Activated CD8-positive, alpha-beta memory T cell treated with anti-CD3 and anti-CD28 coated beads, Interleukin-2, amount 50 U/mL, for 1 hour (primary cell): Measurements from ENCODE around the gene COL25A1.
"Not testable (repeated sequence)": the region's sequence is repeated elsewhere in the genome, so short reads cannot be mapped to it uniquely, and the experiment has no call there.

Experiments used
- DNase-seq: peaks from one replicate; pipeline ENCODE4 v3.0.0-alpha.2; 2020; ENCODE audit errors: extremely low read depth

The COL25A1 gene

DNA sequence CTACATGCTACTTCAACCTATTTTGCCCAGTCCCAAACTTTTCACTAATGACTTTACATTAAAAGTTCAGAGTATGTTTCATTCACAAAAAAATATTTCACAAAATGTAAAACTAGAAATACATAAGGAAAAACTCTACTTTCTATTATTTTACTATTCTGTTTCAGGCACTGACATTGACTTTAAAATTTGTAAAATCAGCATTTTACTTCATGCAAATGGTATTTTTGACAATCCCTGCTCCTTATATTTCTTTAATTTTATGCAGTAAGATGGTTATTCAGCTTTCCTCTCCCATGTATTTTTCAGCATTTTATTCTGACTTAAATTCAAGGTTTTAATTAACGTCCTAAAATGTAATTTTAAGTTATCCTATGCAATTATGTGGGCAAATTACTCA is 178.5 kb downstream of the COL25A1 start:
- no peak for DNase-seq

DNA sequence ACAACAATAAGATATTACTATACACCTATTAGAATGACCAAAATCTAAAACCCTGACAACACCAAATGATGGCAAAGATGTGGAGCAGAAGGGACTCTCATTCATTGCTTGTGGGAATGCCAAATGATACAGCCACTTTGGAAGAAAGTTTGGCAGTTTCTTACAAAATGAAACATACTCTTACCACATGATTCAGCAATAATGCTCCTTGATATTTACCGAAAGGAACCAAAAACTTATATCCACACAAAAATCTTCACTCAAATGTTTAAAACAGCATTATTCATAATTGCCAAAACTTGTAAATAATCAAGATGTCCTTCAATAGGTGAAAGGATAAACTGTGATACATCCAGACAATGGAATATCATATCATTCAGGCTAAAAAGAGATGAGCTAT is 180.9 kb downstream of the COL25A1 start:
- DNase-seq: no peak

DNA sequence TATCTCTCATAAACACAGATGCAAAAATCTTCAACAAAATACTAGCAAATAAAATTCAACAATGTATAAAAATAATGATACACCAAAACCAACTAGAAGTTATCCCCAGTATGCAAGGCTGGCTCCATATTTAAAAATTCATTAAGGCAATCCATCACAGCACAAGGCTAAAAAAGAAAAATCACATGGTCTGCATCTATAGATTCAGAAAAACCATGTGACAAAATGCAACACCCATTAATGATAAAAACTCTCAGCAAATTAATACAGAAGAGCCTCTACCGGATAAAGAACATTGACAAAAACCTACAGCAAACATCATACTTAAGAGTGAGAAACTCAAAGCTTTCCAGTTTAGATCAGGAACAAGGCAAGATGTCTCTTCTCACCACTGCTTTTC is 182.6 kb downstream of the COL25A1 start:
- DNase-seq: no peak

DNA sequence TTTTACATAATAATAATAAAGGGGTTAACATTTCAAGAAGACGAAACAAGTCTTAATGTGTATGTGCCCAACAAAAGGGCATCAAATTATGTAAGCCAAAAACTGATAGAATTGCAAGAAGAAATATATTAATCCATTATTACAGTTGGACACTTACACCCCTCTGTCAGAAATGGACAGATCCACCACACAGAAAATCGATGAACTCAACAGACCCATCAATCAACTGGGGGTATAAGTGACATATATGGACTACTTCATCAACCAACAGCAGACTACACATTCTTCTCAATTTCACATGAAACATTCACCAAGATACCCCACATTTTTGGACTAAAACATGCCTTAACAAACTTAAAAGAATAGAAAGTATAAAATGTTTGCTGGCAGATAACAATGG is 183.8 kb downstream of the COL25A1 start:
- no peak for DNase-seq

DNA sequence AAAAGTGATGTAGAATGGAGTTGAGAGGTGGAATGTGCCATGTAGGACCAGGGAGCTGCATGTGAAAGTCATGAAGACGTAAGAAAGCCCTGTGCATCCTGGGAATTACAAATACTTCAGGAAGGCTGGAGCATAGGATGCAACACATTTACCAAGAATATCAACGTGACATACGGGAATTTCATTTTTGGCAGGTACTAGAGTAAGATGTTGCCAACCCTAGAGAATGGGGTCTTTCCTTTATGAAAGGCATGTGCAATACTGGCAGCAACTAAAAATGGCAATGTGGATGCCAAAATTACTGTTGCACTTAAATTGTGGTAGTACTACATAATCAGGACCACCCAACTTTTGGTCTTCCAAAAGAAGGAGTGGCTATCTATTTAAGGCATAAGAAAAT is 188.0 kb downstream of the COL25A1 start:
- no peak for DNase-seq

DNA sequence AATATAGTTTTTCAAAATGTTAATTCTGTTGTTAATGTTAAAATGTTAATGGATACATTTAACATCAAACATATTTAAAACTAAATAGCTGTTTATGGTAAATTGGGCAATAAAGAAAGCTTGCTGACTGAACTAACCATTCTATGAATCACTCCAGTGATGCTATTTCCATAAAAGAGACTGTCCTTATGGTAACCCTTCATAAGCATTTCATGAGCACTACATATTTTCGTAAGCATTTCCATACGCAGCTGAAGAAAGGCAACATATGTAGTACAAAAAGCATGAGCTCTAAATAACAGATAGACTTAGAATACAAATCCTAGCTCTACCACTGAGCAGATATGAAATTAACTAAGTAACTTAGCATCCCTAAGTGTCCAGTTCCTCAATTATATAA is 188.9 kb downstream of the COL25A1 start:
- no peak for DNase-seq

DNA sequence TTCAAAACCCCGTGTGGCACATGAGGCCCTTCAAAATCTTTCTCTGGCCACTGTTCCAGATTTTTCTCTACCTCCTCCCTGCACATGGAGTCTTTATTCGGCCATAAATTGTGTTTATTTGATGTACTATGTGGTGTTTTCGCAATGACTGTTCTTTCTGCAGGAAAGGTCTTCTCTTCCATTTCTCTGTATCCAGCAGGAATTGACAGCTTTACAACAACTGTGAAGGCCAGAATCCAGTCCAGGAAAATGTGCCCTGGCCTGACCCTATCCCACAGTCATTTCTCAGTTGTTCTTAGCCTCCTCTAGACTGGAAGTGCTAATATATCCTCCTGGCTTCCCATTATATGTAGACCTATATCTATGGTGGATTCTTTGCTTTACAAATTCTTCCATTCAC is 191.4 kb downstream of the COL25A1 start:
- DNase-seq: no peak

DNA sequence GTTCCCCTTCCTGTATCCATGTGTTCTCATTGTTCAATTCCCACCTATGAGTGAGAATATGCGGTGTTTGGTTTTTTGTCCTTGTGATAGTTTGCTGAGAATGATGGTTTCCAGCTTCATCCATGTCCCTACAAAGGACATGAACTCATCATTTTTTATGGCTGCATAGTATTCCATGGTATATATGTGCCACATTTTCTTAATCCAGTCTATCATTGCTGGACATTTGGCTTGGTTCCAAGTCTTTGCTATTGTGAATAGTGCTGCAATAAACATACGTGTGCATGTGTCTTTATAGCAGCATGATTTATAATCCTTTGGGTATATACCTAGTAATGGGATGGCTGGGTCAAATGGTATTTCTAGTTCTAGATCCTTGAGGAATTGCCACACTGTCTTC is 194.2 kb downstream of the COL25A1 start:
- DNase-seq: not testable (repeated sequence)

DNA sequence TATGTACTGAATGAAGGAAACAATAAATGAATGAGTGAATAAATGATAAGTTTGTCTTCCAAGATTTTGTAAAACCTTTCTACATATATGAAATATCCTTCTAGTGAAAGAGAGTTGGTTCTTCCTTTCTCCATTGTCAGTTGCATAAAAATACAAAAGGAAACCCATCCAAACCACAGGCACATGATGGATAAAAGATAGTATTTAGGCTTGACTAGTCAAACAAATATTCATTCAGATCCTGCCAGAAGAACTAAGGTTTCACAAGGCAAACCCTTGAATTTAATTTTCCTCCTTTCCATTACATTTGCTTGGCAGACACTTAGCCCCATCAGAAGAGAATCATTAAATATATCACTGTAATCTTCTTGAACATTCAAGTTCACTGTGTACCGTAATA is 208.4 kb downstream of the COL25A1 start:
- DNase-seq: no peak

DNA sequence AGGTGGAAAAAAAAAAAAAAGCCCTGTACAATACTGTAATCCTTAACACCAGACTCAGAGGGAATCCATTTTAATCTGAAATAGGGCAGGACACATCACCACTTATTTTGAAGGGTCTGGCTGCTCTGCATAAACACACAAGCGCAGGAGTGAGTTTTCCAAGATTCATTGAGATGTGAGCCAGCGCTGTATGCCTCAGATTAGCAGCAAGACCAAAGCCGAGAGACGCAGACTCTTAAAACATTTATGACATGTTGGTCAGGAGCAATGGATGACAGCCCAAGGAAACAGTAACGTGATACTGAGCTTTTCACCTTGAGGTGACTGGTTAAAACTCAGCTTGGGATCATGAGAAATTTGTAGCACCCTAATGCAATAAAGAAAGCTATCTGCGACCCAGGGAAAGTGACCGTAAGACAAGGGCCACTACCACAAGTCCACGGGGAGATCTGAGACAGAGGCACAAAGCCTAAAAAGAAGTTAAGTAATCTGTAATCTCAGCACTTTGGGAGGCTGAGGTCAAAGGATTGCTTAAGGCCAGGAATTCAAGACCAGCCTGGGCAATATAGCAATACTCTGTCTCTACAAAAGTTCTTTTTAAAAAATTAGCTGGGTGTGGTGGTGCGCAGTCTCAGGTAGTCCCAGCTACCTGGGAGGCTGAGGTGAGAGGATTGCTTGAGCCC is 210.6 kb downstream of the COL25A1 start:
- DNase-seq: no peak

DNA sequence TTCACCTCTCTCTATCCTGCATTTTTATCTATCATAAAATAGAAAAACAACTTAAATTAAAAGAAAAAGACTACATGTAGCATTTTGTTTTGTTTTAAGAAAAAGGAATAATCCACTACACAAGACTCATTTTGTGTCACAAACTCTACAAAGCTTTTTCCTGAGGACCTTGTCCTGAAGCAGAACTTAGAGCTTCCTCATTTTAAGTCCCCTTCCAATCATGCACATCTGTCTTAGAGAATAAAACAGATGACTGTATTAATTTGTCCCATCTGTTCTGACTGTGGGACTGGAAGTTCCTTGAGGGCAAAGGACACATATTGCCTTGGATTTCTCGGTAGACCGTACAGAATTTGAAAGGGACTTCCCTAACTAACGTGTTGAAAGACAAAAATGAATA is 218.5 kb downstream of the COL25A1 start:
- DNase-seq: no peak

DNA sequence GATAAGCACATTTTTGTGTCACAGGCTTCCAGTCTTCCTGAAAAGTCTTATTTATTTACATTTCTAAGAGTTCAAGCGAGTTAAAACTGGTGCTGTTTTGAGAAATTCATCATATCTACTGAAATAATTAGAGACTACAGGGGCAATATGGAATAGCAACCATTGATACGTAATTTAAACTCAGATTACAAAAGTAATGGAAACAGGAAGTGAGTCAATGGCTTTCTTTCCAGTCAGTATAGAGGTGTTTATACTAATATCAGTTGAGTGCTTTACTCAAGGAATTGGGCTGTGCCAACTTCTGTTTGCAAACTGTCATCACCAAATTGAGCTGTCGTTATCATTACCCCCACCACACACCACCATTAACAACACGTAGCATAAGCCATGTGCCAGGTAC is 222.7 kb downstream of the COL25A1 start:
- DNase-seq: no peak

DNA sequence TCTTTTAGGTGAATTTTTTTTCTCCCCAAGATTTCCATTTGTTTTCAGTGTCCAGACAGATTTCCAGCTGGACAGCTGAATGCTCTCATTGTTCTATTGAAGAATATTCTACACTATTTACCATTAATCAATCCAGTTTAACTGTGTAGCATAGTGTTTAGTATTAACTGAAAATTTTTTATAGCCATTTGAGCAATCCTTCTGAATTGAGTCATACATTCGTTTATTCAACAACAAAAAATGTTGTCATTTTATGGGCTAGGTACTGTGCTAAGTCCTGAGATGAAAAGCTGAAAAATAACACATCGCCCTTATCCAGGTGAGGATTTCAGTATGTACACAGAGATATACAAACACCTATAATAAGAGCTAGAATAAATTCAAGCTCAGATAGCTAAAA is 223.3 kb downstream of the COL25A1 start:
- no peak for DNase-seq

DNA sequence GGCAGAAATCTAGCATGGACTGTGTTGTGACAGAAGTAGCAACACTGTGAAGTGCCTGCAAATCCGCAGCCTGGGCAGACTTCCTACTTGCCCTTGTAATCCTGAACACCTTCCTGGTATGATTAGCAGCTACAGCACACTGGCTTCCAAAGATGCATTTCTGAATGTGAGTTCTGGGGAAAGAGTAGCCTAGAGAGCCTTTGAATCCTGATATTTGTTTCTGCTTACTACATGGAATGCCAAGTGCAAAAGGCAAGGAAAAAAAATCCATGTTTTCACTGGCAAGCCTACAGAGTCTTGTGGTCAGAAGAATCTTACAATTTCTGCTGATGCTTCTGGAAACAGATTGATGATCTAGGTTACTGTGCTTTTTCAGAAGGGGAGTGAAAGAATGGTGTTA is 223.7 kb downstream of the COL25A1 start:
- no peak for DNase-seq

DNA sequence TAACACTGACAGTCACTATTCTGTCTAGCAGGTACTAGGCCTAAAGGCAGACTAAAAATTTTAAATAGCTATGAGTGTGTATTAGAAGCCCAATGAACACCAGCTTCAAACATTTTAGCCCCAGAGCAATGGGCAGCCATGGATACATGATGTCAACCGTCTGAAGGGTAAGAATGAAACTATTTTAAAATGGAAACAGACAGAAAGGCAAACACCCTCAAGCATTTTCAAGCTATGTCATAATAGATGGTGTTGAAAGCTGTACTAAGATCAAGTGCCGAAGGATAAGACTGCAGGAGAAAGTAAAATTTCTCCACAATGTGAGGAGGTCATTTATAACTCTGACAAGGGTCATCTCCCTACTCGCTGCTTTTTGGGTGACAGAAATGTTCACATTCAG is 225.0 kb downstream of the COL25A1 start:
- no peak for DNase-seq

DNA sequence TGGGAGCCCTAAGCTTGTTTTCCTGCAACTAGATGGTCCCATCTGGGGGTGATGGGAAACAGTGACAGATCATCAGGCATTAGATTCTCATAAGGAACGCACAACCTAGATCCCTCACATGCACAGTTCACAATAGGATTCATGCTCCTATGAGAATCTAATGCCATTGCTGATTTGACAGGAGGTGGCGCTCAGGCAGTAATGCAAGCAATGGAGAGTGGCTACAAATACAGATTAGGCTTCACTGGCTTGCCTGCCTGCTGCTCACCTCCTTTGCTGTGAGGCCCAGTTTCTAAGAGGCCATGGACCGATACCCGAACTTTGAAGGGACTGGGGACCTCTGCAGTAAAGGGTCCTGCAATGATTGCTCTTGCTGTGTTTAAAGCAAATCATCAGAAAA is 225.7 kb downstream of the COL25A1 start:
- not testable (repeated sequence) for DNase-seq

DNA sequence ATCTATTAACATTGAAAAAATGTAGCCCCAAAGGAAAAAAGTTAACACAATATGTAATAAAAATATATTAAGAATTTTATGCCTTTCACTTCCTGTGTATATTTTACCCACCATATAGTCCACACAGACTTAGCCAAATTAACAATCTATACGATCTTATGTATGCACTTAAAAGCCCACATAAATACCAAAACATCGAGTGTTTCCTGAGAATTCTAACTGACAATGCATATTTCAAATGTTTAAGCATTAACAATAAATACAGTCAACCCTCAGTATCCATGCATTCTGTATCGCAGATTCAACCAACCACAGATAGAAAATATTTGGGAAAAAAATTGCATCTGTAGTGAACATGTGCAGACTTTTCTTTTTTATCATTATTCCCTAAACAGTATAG is 226.8 kb downstream of the COL25A1 start:
- no peak for DNase-seq

DNA sequence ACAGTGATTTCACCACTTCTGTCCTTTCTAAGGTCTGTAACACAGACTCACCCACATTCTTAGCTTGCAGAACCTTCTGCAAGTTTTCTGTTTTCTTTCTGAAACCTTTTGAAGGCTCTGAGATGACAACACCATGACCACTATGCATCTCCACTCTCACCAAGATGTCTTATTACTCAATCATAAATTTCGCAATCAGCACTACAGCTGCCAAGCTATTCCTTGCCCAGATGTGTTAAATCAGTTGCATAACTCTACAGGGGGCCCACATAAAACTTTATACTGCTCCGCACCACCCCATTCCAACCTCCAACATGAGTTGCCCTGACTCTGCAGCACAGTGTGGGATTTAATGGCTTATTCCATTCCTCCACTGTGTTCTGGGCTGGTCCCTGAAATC is 229.9 kb downstream of the COL25A1 start:
- DNase-seq: no peak

DNA sequence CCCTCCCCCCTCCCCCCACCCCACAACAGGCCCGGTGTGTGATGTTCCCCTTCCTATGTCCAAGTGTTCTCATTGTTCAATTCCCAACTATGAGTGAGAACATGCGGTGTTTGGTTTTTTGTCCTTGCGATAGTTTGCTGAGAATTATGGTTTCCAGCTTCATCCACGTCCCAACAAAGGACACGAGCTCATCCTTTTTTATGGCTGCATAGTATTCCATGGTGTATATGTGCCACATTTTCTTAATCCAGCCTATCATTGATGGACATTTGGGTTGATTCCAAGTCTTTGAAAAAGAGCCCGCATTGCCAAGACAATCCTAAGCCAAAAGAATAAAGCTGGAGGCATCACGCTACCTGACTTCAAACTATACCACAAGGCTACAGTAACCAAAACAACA is 231.8 kb downstream of the COL25A1 start:
- not testable (repeated sequence) for DNase-seq

DNA sequence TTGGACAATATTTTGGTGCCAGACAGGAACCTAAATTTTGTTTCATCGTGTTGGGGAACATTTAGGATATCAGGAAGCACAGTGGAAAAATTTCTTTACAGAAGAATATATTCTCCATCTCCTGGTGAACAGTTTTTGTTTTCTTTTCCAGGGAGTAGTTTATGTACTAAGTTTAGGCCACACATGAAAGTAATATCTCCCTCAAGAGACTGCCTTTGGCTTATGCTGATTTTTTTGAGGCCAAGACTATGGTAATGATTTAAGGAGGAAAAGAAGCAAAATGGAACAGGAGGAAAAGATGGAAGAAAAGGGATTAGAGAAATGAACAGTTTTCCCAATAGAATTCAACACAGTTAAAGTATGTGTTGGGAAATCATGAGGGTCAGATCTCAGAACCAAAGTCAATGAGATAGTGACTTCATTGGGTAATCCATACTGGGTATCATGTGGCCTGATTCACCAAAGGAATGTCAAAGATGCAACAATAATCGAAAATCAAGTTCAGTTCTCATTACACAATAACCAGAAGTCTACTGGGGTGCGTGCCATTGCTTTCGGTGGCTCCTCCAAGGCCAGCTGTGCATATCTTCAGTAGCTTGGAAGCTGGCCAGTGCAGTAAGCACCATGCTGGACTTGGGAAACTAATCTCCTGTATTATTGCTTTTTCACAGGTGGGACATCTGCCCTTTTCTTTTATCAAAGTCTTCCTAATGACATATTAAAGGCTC is 234.8 kb downstream of the COL25A1 start:
- DNase-seq: no peak

DNA sequence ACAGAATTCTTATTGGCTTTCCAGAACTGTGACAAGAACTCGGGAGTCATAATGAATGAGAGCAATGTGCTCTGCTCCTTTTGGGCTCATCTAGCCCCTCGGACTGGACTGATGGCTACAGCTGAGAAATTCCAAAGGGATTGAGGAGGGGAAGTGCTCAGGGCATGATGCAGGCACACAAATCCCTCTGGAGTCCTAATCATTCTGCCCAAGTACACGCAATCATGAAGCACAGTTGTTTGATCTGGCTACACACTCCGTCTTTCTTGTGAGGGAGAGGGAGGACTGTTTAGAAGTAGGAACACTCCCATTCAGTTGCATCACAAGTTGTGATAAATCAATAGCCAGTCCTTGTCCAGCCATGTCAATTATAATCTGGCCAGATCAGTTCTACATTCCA is 237.5 kb downstream of the COL25A1 start:
- no peak for DNase-seq

DNA sequence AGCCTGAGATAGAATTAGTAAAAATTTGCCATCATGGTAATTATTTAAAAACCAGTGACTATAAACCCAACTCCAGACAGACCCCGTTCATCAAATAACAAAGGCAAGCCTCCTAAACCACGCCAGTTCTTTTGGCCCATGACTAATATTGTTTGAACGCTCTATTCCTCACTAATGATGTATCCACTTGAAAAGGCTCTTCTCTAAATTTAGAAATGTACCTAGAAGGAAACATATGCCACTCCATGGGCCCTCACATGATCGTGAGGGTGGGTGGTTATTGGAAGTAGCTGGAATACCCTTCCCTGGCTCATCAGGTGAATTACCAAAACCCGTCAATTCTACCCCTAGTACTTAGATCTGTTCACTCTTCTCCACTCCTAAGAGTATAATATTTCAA is 249.2 kb downstream of the COL25A1 start:
- no peak for DNase-seq

DNA sequence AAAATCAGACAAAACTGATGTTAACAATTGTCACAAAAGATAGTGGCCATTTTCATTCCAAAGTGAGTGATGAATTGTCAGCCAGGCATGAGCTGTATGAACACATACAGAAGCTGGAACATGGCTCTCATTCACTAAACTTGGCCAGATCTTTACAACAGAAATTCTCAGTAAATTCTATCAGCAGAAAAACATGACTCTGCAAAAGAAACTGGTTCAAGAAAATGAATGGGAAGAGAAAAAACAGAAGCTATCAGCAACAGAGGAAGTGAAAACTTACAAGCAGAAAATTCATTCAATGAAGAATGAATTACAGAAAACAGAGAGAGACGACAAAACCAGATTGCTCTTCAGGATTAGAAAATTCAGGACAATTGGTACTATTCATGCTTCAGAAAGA is 249.6 kb downstream of the COL25A1 start:
- no peak for DNase-seq

DNA sequence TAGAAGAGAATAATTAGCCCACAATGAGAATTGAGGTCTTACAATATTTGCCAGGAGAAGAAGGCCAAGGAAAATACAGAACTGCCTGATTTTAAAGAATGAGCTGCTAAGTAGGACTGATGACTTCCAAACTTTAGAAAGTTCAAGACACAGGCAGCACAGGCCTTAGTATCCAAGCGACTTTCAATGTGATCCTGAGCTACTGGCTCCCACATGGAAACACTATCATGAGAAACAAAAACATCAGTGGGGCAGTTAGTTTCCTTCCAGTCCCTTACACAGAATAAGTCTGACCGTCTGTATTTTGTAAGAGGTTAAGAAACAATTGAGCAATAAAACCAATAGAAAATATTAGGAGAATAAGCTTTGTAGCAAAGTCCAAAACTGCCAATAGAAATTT is 251.4 kb downstream of the COL25A1 start:
- no peak for DNase-seq
